Lower leg skin (tissue), 3 donors: Measurements from ENCODE around the gene PRKCE.

ENCODE experiments used
- CTCF ChIP-seq, 3 donors: fragments of 450-650 bp; IDR thresholded peaks; one replicate each; pipeline ENCODE4 v1.5.1; 2016; ENCODE audit warnings: antibody characterized with exemption in 3 of 3, mild to moderate bottlenecking in 3 of 3, moderate library complexity in 2 of 3
- POLR2A ChIP-seq, 2 donors: fragments of 450-650 bp; IDR thresholded peaks; one replicate each; pipeline ENCODE4 v1.6.1; 2016 to 2017; ENCODE audit warnings: antibody characterized with exemption in 2 of 2, mild to moderate bottlenecking in 1 of 2, moderate library complexity in 1 of 2

DNA sequence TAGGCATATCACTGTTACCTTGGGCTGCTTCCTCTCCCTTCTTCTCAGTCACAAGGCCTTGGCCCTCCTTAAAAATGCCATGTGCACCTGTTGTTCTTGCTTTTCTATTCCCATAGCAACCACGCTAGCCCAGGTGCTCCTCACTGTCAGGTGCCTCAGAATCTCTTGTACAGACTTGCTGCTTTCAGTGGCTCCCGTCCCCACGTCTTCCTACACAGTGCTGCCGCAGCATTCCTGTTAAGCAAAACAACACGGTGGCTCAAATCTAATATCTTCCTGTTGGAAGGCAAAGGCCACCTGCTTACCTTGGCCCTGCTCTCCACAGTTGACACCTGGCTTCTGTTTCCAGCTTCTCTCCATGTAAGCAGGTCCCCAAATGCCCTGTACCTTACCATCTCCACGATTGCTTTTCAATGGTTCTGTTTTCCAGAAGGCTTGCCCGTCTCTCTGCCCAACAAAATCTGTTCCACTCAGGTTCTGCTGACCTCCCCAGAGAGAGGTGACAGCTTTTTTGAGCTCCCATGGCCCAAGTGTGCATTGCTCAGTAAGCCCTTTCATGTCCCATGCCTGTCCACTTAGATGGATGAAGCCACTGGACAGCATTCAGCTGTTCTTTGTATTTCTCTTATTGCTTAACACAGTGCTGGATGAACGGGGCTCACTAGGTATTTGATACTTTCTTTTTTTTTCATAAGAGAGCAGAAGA, 240.4 kb downstream of the PRKCE start:
- TF ChIP-seq CTCF (IDR thresholded peaks at IDR 0.05) (no peak), POLR2A (IDR thresholded peaks at IDR 0.05) (no peak)
